ENCODE measurements around the gene CHGA. TPM values are rescaled to one million over a fixed set of nuclear protein-coding genes. Genes with fewer than 3 reads are reported as not detected.

The CHGA gene
- total RNA-seq, 1 experiment from 2014 or later = not detected

DNA sequence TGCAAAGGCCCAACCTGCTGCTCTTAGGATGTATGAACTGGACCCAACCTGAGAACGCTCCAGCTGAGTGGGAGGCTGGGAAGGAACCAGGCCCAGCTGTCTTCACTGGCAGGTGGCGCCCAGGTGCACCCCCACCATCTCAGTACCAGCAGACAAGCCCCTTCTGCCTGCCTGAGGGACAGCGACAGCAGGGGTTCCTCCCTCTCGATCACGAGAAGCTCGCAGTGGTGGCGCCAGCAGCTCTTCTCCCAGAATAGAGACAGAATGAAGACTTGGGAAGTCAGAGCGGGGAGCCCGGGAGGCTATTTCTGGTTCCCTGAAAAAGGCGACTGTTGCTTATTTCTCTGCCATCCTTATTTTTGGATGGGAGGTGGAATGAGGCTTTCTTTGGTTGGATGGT is 46.5 kb downstream of the CHGA start:
- DNase-seq (ENCODE audit: low read depth, low spot score) (no peak), ATAC-seq (no peak)
- H3K36me3 ChIP-seq (ENCODE audit: control insufficient read depth, insufficient read depth, low read length) = no peaks in the 10 kb centered on the region
- no TSS peak for BruUV-seq (replicated peaks)
- in situ Hi-C loops (cut with HindIII; ENCODE audit: low pct_unique_long_range_greater_than_20kb, low sequenced_read_pairs) = no loop called here
- H3K9me3 ChIP-seq (ENCODE audit: control insufficient read depth, insufficient read depth, low read depth, low read length) = no peaks in the 10 kb centered on the region
- intact Hi-C loops (cut with micrococcal nuclease; ENCODE audit: unreplicated experiment) = no loop called here
- CTCF ChIA-PET = interaction anchor here (0.6 kb wide), 1 partner anchor 195 kb away, joined by 5 read pairs; no protein-coding TSS in a partner anchor
- H3K4me1 ChIP-seq (ENCODE audit: control insufficient read depth, insufficient read depth, low read length) = no peaks in the 10 kb centered on the region
- no peak overlapping the region for H3K4me3 ChIP-seq (ENCODE audit: low read depth in 2 of 2, low read length in 2 of 2)
- H3K27ac ChIP-seq (ENCODE audit: low read length) = no peak overlapping the region
- TF ChIP-seq, protein P1, sequence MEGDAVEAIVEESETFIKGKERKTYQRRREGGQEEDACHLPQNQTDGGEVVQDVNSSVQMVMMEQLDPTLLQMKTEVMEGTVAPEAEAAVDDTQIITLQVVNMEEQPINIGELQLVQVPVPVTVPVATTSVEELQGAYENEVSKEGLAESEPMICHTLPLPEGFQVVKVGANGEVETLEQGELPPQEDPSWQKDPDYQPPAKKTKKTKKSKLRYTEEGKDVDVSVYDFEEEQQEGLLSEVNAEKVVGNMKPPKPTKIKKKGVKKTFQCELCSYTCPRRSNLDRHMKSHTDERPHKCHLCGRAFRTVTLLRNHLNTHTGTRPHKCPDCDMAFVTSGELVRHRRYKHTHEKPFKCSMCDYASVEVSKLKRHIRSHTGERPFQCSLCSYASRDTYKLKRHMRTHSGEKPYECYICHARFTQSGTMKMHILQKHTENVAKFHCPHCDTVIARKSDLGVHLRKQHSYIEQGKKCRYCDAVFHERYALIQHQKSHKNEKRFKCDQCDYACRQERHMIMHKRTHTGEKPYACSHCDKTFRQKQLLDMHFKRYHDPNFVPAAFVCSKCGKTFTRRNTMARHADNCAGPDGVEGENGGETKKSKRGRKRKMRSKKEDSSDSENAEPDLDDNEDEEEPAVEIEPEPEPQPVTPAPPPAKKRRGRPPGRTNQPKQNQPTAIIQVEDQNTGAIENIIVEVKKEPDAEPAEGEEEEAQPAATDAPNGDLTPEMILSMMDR (IDR thresholded peaks at IDR 0.05) = no peak
- no peaks in the 10 kb centered on the region for H3K27me3 ChIP-seq (ENCODE audit: control insufficient read depth, insufficient read depth, low read length)
- POLR2A ChIA-PET = no interaction called here

DNA sequence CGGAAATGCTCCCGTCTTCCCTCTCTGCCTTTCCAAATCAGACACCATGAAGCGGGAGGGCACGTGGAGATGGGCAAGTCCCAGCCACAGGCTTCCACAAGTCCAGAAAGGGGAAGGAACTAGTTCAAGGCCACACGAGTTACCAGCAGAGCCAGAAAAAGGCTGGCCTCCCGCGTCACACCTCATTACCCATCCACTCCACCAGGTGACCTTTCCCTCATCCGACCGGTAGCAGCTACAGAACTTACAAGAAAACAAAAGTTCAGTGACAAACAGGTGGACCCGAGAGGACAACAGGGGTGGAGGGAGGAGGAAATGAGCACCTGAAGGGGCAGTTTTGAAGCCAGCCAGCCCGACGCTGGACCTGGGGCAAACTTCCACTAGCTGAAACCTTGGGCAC is 46.9 kb downstream of the CHGA start:
- Histone ChIP-seq H3K4me3 (ENCODE audit: low read depth in 2 of 2, low read length in 2 of 2) (no peak overlapping the region), H3K27me3 (ENCODE audit: control insufficient read depth, insufficient read depth, low read length) (no peaks in the 10 kb centered on the region), H3K9me3 (ENCODE audit: control insufficient read depth, insufficient read depth, low read depth, low read length) (no peaks in the 10 kb centered on the region), H3K4me1 (ENCODE audit: control insufficient read depth, insufficient read depth, low read length) (no peaks in the 10 kb centered on the region), H3K36me3 (ENCODE audit: control insufficient read depth, insufficient read depth, low read length) (no peaks in the 10 kb centered on the region), H3K27ac (ENCODE audit: low read length) (no peak overlapping the region)
- ChIA-PET POLR2A (no interaction called here), CTCF (interaction anchor here (0.6 kb wide), 2 partner anchors 194 to 1349 kb away, joined by 3 to 5 read pairs; no protein-coding TSS in a partner anchor)
- TF ChIP-seq, protein P1 (IDR thresholded peaks at IDR 0.05) = no peak
- no peak for TF ChIP-seq POLR2AphosphoS5 (IDR thresholded peaks at IDR 0.05; ENCODE audit: low read depth, low read length)
- TF ChIP-seq, protein P2, sequence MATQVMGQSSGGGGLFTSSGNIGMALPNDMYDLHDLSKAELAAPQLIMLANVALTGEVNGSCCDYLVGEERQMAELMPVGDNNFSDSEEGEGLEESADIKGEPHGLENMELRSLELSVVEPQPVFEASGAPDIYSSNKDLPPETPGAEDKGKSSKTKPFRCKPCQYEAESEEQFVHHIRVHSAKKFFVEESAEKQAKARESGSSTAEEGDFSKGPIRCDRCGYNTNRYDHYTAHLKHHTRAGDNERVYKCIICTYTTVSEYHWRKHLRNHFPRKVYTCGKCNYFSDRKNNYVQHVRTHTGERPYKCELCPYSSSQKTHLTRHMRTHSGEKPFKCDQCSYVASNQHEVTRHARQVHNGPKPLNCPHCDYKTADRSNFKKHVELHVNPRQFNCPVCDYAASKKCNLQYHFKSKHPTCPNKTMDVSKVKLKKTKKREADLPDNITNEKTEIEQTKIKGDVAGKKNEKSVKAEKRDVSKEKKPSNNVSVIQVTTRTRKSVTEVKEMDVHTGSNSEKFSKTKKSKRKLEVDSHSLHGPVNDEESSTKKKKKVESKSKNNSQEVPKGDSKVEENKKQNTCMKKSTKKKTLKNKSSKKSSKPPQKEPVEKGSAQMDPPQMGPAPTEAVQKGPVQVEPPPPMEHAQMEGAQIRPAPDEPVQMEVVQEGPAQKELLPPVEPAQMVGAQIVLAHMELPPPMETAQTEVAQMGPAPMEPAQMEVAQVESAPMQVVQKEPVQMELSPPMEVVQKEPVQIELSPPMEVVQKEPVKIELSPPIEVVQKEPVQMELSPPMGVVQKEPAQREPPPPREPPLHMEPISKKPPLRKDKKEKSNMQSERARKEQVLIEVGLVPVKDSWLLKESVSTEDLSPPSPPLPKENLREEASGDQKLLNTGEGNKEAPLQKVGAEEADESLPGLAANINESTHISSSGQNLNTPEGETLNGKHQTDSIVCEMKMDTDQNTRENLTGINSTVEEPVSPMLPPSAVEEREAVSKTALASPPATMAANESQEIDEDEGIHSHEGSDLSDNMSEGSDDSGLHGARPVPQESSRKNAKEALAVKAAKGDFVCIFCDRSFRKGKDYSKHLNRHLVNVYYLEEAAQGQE (IDR thresholded peaks at IDR 0.05; ENCODE audit: insufficient read depth in 1 of 2, low read depth in 2 of 2, low read length in 1 of 2) = no peak
- no peak for TF ChIP-seq SIN3A (IDR thresholded peaks at IDR 0.05; ENCODE audit: borderline replicate concordance, insufficient read depth, low read depth, low read length)
- TF ChIP-seq TCF7L2 (IDR thresholded peaks at IDR 0.05; ENCODE audit: low read depth, low read length) = no peak
- BruUV-seq (replicated peaks) = no TSS peak
- 0 out of 2 replicates have a peak, but pooled peaks have one; percentile 26 for ATAC-seq
- in situ Hi-C loops (cut with HindIII; ENCODE audit: low pct_unique_long_range_greater_than_20kb, low sequenced_read_pairs) = no loop called here
- intact Hi-C loops (cut with micrococcal nuclease; ENCODE audit: unreplicated experiment) = no loop called here
- DNase-seq (ENCODE audit: low read depth, low spot score) = no peak

All from Panc1 (cell line).